Mesenchymal stem cell (in vitro differentiated cells and primary cell): ENCODE data around the gene SCNN1B.

ENCODE experiments used
- DNase-seq: peaks from one replicate; pipeline ENCODE4 v3.0.0-alpha.2; 2013
- H2AFZ ChIP-seq: one replicate; pipeline ENCODE4 v1.6.1; 2013; ENCODE audit warnings: low read depth, mild to moderate bottlenecking, control low read depth, inconsistent platforms, low read length, moderate library complexity
- H2AK5ac ChIP-seq: 2 replicates; pipeline ENCODE4 v1.6.1; 2013; ENCODE audit warnings: low read length, moderate library complexity, mild to moderate bottlenecking, inconsistent platforms; ENCODE audit not compliant: severe bottlenecking
- H2BK120ac ChIP-seq: one replicate; pipeline ENCODE4 v1.6.1; 2013; ENCODE audit warnings: low read depth, mild to moderate bottlenecking, inconsistent platforms, low read length, moderate library complexity
- H2BK12ac ChIP-seq, 2 experiments: one replicate each; pipeline ENCODE4 v1.6.1; 2013; ENCODE audit warnings: inconsistent platforms in 2 of 2, low read length in 2 of 2, mild to moderate bottlenecking in 2 of 2, moderate library complexity in 2 of 2, control low read depth in 1 of 2
- H2BK15ac ChIP-seq: one replicate; pipeline ENCODE4 v1.6.1; 2013; ENCODE audit warnings: mild to moderate bottlenecking, low read depth, inconsistent platforms; ENCODE audit not compliant: poor library complexity, severe bottlenecking
- H2BK5ac ChIP-seq: 2 replicates; pipeline ENCODE4 v1.6.1; 2013; ENCODE audit warnings: low read depth, mild to moderate bottlenecking, low read length, control low read depth, inconsistent platforms; ENCODE audit not compliant: poor library complexity, severe bottlenecking
- H3K14ac ChIP-seq, 2 experiments: one replicate each; pipeline ENCODE4 v1.6.1; 2013; ENCODE audit warnings: inconsistent platforms in 2 of 2, low read length in 2 of 2, control low read depth in 1 of 2, mild to moderate bottlenecking in 1 of 2, moderate library complexity in 1 of 2
- H3K18ac ChIP-seq, 2 experiments: one replicate each; pipeline ENCODE4 v1.6.1; 2013; ENCODE audit warnings: inconsistent platforms in 2 of 2, low read length in 2 of 2, control low read depth in 1 of 2, low read depth in 1 of 2, mild to moderate bottlenecking in 1 of 2
- H3K23ac ChIP-seq, 2 experiments: one replicate each; pipeline ENCODE4 v1.6.1; 2013; ENCODE audit warnings: inconsistent platforms in 2 of 2, low read length in 2 of 2, mild to moderate bottlenecking in 2 of 2, moderate library complexity in 2 of 2, control low read depth in 1 of 2
- H3K27ac ChIP-seq: 2 replicates; pipeline ENCODE4 v1.5.1; 2013; ENCODE audit warnings: mild to moderate bottlenecking, moderate library complexity, low read length, control low read depth, inconsistent platforms; ENCODE audit not compliant: poor library complexity, severe bottlenecking
- H3K27me3 ChIP-seq, 2 experiments: 2 replicates each; pipeline versions ENCODE4 v1.6.1 to v1.7.0; 2013; ENCODE audit warnings: low read length in 2 of 2, mild to moderate bottlenecking in 2 of 2, moderate library complexity in 2 of 2, control low read depth in 1 of 2, inconsistent platforms in 1 of 2; ENCODE audit not compliant: control insufficient read depth in 1 of 2, insufficient read depth in 1 of 2
- H3K36me3 ChIP-seq, 2 experiments: 2 replicates each; pipeline versions ENCODE4 v1.6.1 to v1.7.0; 2013; ENCODE audit warnings: low read length in 2 of 2, control low read depth in 1 of 2, inconsistent platforms in 1 of 2, low read depth in 1 of 2, mild to moderate bottlenecking in 1 of 2; ENCODE audit not compliant: insufficient read depth in 2 of 2, control insufficient read depth in 1 of 2
- H3K4ac ChIP-seq, 2 experiments: one replicate each; pipeline ENCODE4 v1.6.1; 2013; ENCODE audit warnings: inconsistent platforms in 2 of 2, low read length in 2 of 2, mild to moderate bottlenecking in 2 of 2, moderate library complexity in 2 of 2, control low read depth in 1 of 2, low read depth in 1 of 2
- H3K4me1 ChIP-seq: 2 replicates; pipeline ENCODE4 v1.6.1; 2013; ENCODE audit warnings: low read depth, low read length, control low read depth; ENCODE audit not compliant: control insufficient read depth, insufficient read depth
- H3K4me2 ChIP-seq: 2 replicates; pipeline ENCODE4 v1.6.1; 2013; ENCODE audit warnings: low read length, mild to moderate bottlenecking, inconsistent platforms; ENCODE audit not compliant: poor library complexity, severe bottlenecking
- H3K4me3 ChIP-seq, 2 experiments: 2 replicates each; pipeline versions ENCODE4 v1.5.1 to v1.7.0; 2013; ENCODE audit warnings: low read length in 2 of 2, mild to moderate bottlenecking in 2 of 2, control low read depth in 1 of 2, low read depth in 1 of 2; ENCODE audit not compliant: insufficient read depth in 1 of 2
- H3K79me1 ChIP-seq: replicated peaks from 2 replicates; pipeline ENCODE4 v1.6.1; 2013; ENCODE audit warnings: mild to moderate bottlenecking, control low read depth, low read length, inconsistent platforms; ENCODE audit not compliant: poor library complexity, severe bottlenecking
- H3K9ac ChIP-seq: 2 replicates; pipeline ENCODE4 v1.7.0; 2013; ENCODE audit warnings: mild to moderate bottlenecking, low read length, moderate library complexity
- H3K9me3 ChIP-seq: 2 replicates; pipeline ENCODE4 v1.7.0; 2013; ENCODE audit warnings: mild to moderate bottlenecking, low read length; ENCODE audit not compliant: control insufficient read depth
- H4K8ac ChIP-seq: one replicate; pipeline ENCODE4 v1.6.1; 2013; ENCODE audit warnings: inconsistent platforms, mild to moderate bottlenecking, low read length, moderate library complexity
- H4K91ac ChIP-seq: one replicate; pipeline ENCODE4 v1.6.1; 2013; ENCODE audit warnings: mild to moderate bottlenecking, low read length, inconsistent platforms
- WGBS: methylation state at CpG from one replicate; pipeline ENCODE4 v1.1.7; 2013; ENCODE audit warnings: mixed read lengths; 5-methylcytosine and 5-hydroxymethylcytosine counted together

The SCNN1B gene

DNA sequence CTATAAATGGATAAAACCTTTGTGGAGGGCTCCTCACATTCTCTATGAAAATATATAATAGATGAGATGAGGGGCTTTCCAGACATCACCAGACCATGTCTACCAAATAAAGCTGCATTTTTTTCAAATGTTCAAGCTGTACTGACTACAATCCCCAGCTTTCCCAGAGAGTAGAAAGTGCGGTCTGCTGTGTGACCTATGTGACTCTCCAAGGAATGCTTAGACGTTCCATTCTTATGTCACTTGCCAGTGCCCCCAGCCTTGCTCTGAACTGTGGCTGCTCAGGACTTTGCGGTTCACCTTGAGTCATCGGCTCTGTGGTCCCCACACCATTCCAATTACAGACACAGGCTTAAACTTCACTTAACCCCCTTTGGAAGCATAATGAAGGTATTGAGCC lies 47.8 kb upstream of the SCNN1B start:
- Histone ChIP-seq H3K9ac (no peak overlapping the region), H3K23ac (no peak overlapping the region), H3K4ac (no peak overlapping the region), H2AFZ (no peak overlapping the region), H4K91ac (no peak overlapping the region), H3K79me1 (no peaks in the 10 kb centered on the region), H3K4me1 (no peaks in the 10 kb centered on the region), H2BK120ac (no peak overlapping the region), H3K14ac (no peak overlapping the region), H4K8ac (no peak overlapping the region), H3K4me3 (no peak overlapping the region), H3K9me3 (peaks cover 2% of the 10 kb centered on the region), H3K36me3 (no peaks in the 10 kb centered on the region), H3K18ac (no peak overlapping the region), H3K27ac (no peak overlapping the region), H2BK15ac (no peak overlapping the region), H3K4me2 (no peak overlapping the region), H2BK5ac (no peak overlapping the region), H2BK12ac (no peak overlapping the region), H3K27me3 (no peaks in the 10 kb centered on the region), H2AK5ac (no peak overlapping the region)
- no peak for DNase-seq
- 84% methylated on average over 4 of the region's 4 CpGs for WGBS

DNA sequence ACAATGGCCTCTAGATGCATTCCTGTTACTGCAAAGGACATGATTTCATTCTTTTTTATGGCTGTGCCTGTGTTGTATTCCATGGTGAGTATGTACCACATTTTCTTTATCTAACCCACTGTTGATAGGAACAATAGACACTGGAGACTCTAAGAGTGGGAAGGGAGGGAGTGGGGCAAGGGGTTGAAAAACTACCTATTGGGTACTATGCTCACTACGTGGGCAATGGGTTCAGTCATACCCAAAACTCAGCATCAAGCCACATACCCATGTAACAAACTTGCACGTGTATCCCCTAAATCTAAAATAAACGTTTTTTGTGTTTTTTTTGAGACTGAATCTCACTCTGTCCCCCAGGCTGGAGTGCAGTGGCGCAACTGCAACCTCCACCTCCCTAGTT lies 47.1 kb upstream of the SCNN1B start:
- no peak overlapping the region for H3K9ac ChIP-seq
- no peaks in the 10 kb centered on the region for H3K4me1 ChIP-seq
- peaks cover 3% of the 10 kb centered on the region for H3K9me3 ChIP-seq
- H3K27me3 ChIP-seq: no peaks in the 10 kb centered on the region
- H3K23ac ChIP-seq: no peak overlapping the region
- H2AK5ac ChIP-seq: no peak overlapping the region
- no peak overlapping the region for H3K14ac ChIP-seq
- H4K91ac ChIP-seq: no peak overlapping the region
- no peaks in the 10 kb centered on the region for H3K36me3 ChIP-seq
- no peak overlapping the region for H3K4ac ChIP-seq
- no peak overlapping the region for H2BK120ac ChIP-seq
- H3K79me1 ChIP-seq: no peaks in the 10 kb centered on the region
- 43% methylated on average over 3 of the region's 4 CpGs for WGBS
- no peak for DNase-seq
- H2BK15ac ChIP-seq: no peak overlapping the region
- H3K18ac ChIP-seq: no peak overlapping the region
- no peak overlapping the region for H2AFZ ChIP-seq
- H2BK5ac ChIP-seq: no peak overlapping the region
- H3K27ac ChIP-seq: no peak overlapping the region
- H3K4me3 ChIP-seq: no peak overlapping the region
- no peak overlapping the region for H4K8ac ChIP-seq
- no peak overlapping the region for H2BK12ac ChIP-seq
- no peak overlapping the region for H3K4me2 ChIP-seq

DNA sequence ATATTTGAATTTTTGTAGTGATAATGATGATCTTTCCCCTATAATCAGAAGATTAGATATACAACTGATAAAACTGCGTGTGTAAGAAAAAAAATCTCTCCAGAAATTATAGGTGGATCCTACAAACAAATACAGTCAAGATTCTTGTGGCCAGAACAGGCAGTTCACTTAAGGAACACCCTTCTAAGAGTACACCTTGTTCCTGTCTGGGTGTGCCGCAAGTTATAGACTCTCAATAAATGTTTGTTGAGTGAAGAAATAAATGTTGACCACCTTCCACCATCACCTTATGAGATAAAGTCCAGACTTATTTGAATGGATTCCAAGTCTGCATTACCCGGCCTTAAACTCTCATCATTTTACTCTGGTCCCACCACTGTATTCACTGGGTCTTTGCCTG lies 45.7 kb upstream of the SCNN1B start:
- Histone ChIP-seq H3K4me3 (no peak overlapping the region), H3K4me2 (no peak overlapping the region), H3K27me3 (no peaks in the 10 kb centered on the region), H3K9me3 (peaks cover 3% of the 10 kb centered on the region), H2BK12ac (no peak overlapping the region), H3K9ac (no peak overlapping the region), H2BK120ac (no peak overlapping the region), H3K18ac (no peak overlapping the region), H2BK5ac (no peak overlapping the region), H3K23ac (no peak overlapping the region), H2AK5ac (no peak overlapping the region), H3K27ac (no peak overlapping the region), H4K91ac (no peak overlapping the region), H3K4ac (no peak overlapping the region), H3K79me1 (no peaks in the 10 kb centered on the region), H2AFZ (no peak overlapping the region), H3K14ac (no peak overlapping the region), H3K36me3 (no peaks in the 10 kb centered on the region), H3K4me1 (no peaks in the 10 kb centered on the region), H2BK15ac (no peak overlapping the region), H4K8ac (no peak overlapping the region)
- DNase-seq: no peak
- WGBS: 91% methylated on average over 1 of the region's 3 CpGs

DNA sequence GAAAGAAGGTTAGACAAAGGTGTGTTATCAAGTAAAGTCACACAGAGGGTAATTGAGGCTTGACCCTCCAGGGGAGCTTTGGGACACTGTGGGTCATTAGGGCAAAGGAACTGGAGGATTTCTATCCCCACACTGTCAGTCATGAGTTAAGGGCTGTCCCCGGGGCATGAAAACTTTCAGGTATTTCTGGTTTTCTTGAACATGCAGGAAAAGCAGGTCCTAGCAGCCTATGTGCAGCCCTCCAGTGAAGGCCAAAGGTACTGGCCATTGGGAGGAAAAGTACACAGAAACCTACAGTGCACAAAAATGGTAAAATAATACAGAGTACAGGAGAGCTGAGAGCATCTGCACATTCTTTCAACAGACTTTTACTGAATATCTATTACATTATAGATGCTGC lies 44.4 kb upstream of the SCNN1B start:
- H3K14ac ChIP-seq: no peak overlapping the region
- H3K18ac ChIP-seq: no peak overlapping the region
- H3K4me2 ChIP-seq: no peak overlapping the region
- no peak overlapping the region for H3K4ac ChIP-seq
- no peak overlapping the region for H3K27ac ChIP-seq
- no peak overlapping the region for H2BK5ac ChIP-seq
- no peak overlapping the region for H4K91ac ChIP-seq
- H3K9me3 ChIP-seq: peaks cover 3% of the 10 kb centered on the region
- H2BK120ac ChIP-seq: no peak overlapping the region
- H2BK15ac ChIP-seq: no peak overlapping the region
- 100% methylated on average over 1 of the region's 1 CpG for WGBS
- H3K27me3 ChIP-seq: no peaks in the 10 kb centered on the region
- no peak overlapping the region for H3K23ac ChIP-seq
- no peak overlapping the region for H3K4me3 ChIP-seq
- no peaks in the 10 kb centered on the region for H3K4me1 ChIP-seq
- H2BK12ac ChIP-seq: no peak overlapping the region
- DNase-seq: no peak
- H3K36me3 ChIP-seq: no peaks in the 10 kb centered on the region
- H2AK5ac ChIP-seq: no peak overlapping the region
- no peak overlapping the region for H4K8ac ChIP-seq
- H3K79me1 ChIP-seq: no peaks in the 10 kb centered on the region
- no peak overlapping the region for H2AFZ ChIP-seq
- H3K9ac ChIP-seq: no peak overlapping the region
